NT2/D1 (cell line): Measurements from ENCODE around the gene PYDC1.

ENCODE experiments used
- DNase-seq: peaks from one replicate; pipeline ENCODE4 v3.0.0-alpha.2; 2011; ENCODE audit warnings: low read depth, low spot score
- H3K27me3 ChIP-seq: 2 replicates; pipeline ENCODE4 v1.6.0; 2011; ENCODE audit warnings: mild to moderate bottlenecking; ENCODE audit not compliant: insufficient read length, insufficient read depth
- H3K36me3 ChIP-seq: 2 replicates; pipeline ENCODE4 v1.6.1; 2011; ENCODE audit warnings: mild to moderate bottlenecking, low read length, mixed read lengths; ENCODE audit not compliant: insufficient read depth, insufficient read length
- H3K4me1 ChIP-seq: 2 replicates; pipeline ENCODE4 v1.5.1; 2011; ENCODE audit not compliant: insufficient read depth, insufficient read length
- H3K4me3 ChIP-seq: 2 replicates; pipeline ENCODE4 v1.5.1; 2011; ENCODE audit warnings: low read depth; ENCODE audit not compliant: insufficient read length
- H3K9ac ChIP-seq: 2 replicates; pipeline ENCODE4 v1.6.0; 2011; ENCODE audit warnings: low read depth; ENCODE audit not compliant: insufficient read length
- H3K9me3 ChIP-seq: 2 replicates; pipeline ENCODE4 v1.5.1; 2011; ENCODE audit warnings: mild to moderate bottlenecking, low read length; ENCODE audit not compliant: insufficient read depth
- SUZ12 ChIP-seq: IDR thresholded peaks from 2 replicates; pipeline ENCODE4 v1.6.1; 2011; ENCODE audit not compliant: insufficient read length, insufficient read depth; ENCODE audit errors: extremely low read depth
- YY1 ChIP-seq: IDR thresholded peaks from 2 replicates; pipeline ENCODE4 v1.6.1; 2011; ENCODE audit not compliant: insufficient read length, insufficient read depth
- ZNF274 ChIP-seq: IDR thresholded peaks from 2 replicates; pipeline ENCODE4 v1.6.1; 2011; ENCODE audit warnings: mild to moderate bottlenecking, low read depth, low read length

PYDC1 gene

GRCh38 chr16:31185339-31185738 lies 31.6 kb downstream of the PYDC1 start:
- Histone ChIP-seq H3K4me1 (peaks cover 10% of the 10 kb centered on the region), H3K36me3 (peaks cover 94% of the 10 kb centered on the region), H3K9ac (no peak overlapping the region), H3K27me3 (no peaks in the 10 kb centered on the region), H3K9me3 (no peaks in the 10 kb centered on the region), H3K4me3 (no peak overlapping the region)
- DNase-seq = no peak
- TF ChIP-seq ZNF274 (no peak), SUZ12 (no peak), YY1 (no peak)

GRCh38 chr16:31184888-31185287 lies 32.0 kb downstream of the PYDC1 start:
- Histone ChIP-seq H3K9ac (no peak overlapping the region), H3K36me3 (peaks cover 93% of the 10 kb centered on the region), H3K4me1 (peaks cover 10% of the 10 kb centered on the region), H3K4me3 (no peak overlapping the region), H3K9me3 (no peaks in the 10 kb centered on the region), H3K27me3 (no peaks in the 10 kb centered on the region)
- no peak for DNase-seq
- TF ChIP-seq ZNF274 (no peak), SUZ12 (no peak), YY1 (no peak)

- Histone ChIP-seq H3K4me3 (peak overlapping the region; percentile 19), H3K27me3 (no peaks in the 10 kb centered on the region), H3K9ac (peak overlapping the region; percentile 29), H3K9me3 (no peaks in the 10 kb centered on the region), H3K4me1 (peaks cover 10% of the 10 kb centered on the region), H3K36me3 (peaks cover 81% of the 10 kb centered on the region)
- TF ChIP-seq SUZ12 (no peak), YY1 (no peak), ZNF274 (no peak)
- no peak for DNase-seq
Observed at GRCh38 chr16:31183432-31184428, 33.2 kb downstream of the PYDC1 start.

- no peak for DNase-seq
- H3K36me3 ChIP-seq = peaks cover 68% of the 10 kb centered on the region
- H3K4me1 ChIP-seq = peaks cover 11% of the 10 kb centered on the region
- TF ChIP-seq ZNF274 (no peak), YY1 (no peak), SUZ12 (no peak)
- peak overlapping the region; percentile 97 for H3K4me3 ChIP-seq
- H3K27me3 ChIP-seq = no peaks in the 10 kb centered on the region
- H3K9me3 ChIP-seq = no peaks in the 10 kb centered on the region
- H3K9ac ChIP-seq = peak overlapping the region; percentile 77
Observed at GRCh38 chr16:31182391-31182790, 34.5 kb downstream of the PYDC1 start.

DNA sequence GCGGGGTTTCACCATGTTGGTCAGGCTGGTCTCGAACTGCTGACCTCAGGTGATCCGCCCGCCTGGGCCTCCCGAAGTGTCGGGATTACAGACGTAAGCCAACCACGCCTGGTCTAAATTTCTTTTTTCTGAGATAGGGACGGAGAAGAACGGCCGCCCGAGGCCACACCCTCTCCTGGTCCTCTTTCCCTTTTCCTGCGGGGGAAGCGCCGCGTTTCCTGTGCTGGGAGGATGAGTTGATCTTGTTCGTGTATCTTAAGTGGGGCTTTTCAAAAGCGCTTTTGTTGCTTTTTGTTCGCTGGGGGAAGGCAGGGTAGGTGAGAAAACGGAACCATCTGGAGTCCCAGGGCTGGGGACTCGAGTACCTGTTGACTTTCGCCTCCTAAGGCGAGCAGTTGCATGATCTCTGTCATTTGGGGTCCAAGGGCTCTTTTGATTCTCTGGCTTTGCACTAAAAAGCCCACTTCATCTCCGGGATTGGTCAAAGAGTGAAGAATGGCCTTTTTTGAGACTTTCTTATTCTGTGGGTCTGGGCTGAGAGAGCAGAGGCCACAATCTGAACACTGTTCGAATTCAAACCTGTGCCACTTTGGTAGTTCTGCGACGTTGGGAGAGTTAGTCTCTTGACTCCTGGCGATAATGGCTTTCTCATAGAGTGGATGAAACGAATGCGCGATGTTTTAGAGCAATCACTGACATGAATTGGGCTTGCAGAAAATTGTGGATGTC lies 35.7 kb downstream of the PYDC1 start:
- Histone ChIP-seq H3K4me3 (peak overlapping the region; percentile 97), H3K9me3 (no peaks in the 10 kb centered on the region), H3K4me1 (peaks cover 11% of the 10 kb centered on the region), H3K9ac (peak overlapping the region; percentile 99), H3K36me3 (peaks cover 57% of the 10 kb centered on the region), H3K27me3 (no peaks in the 10 kb centered on the region)
- DNase-seq = no peak
- no peak for TF ChIP-seq ZNF274
- no peak for TF ChIP-seq YY1
- TF ChIP-seq SUZ12 = no peak

DNA sequence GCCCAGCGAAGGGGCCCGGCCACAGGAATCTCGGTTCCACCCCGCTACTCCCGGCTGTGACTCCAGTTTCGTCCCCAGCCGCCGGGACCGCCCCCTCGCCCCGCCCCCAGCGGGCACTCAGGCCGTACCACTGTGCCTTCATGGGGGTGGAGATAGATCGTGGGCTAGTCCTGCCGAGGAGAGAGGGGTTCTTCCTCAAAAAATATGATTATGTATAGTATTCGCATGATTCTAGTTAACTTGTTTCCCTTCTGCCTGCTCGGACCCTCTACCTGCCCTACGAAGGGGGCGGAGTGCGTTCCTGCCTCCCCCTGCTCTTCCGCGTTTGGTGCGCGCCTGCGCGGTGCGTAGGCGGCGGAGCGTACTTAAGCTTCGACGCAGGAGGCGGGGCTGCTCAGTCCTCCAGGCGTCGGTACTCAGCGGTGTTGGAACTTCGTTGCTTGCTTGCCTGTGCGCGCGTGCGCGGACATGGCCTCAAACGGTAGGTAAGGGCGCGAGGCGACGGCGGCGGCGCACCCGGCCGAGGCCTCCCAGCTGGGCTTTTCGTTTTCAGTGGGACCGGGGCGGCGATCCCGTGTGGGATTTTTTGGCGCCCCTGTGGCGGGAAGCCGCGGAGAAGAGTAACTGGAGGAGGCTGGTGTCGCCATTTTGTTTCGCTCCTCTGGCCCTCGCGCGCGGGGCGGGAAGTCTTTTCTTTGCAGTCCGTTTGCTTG lies 37.0 kb downstream of the PYDC1 start, which contains the start of gene FUS:
Gene FUS (plus strand): TSS at position 393 of the 713 bp plus-strand sequence. CDS start 76 bp downstream, at position 469.
- Histone ChIP-seq H3K4me1 (peaks cover 11% of the 10 kb centered on the region), H3K27me3 (no peaks in the 10 kb centered on the region), H3K9ac (peak within 1 kb of the TSS; percentile 99), H3K4me3 (peak within 1 kb of the TSS; percentile 97), H3K36me3 (peaks cover 43% of the 10 kb centered on the region), H3K9me3 (no peaks in the 10 kb centered on the region)
- DNase-seq = peak; percentile 83
- TF ChIP-seq ZNF274 (no peak), YY1 (peak; percentile 64)
